Regular cardiac myocyte (primary cell): ENCODE results near the gene INHA. TPM values are rescaled to one million over a fixed set of nuclear protein-coding genes. Genes with fewer than 3 reads are reported as not detected.

Source experiments
- total RNA-seq: library from RNA; depleted of rRNA; stranded (reverse); fragments of >200 nt; gene quantifications from 2 replicates; pipeline ENCODE4 v1.2.3, GENCODE V29; 2014

INHA gene, protein sequence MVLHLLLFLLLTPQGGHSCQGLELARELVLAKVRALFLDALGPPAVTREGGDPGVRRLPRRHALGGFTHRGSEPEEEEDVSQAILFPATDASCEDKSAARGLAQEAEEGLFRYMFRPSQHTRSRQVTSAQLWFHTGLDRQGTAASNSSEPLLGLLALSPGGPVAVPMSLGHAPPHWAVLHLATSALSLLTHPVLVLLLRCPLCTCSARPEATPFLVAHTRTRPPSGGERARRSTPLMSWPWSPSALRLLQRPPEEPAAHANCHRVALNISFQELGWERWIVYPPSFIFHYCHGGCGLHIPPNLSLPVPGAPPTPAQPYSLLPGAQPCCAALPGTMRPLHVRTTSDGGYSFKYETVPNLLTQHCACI
- total RNA-seq, result 0.56 TPM in 1 of 2 replicates, not detected in the other

GRCh38 chr2:219572237-219573001, at the start of gene INHA:
Gene INHA (plus strand): TSS chr2:219572310. CDS start chr2:219572375, 65 bp downstream.

DNA sequence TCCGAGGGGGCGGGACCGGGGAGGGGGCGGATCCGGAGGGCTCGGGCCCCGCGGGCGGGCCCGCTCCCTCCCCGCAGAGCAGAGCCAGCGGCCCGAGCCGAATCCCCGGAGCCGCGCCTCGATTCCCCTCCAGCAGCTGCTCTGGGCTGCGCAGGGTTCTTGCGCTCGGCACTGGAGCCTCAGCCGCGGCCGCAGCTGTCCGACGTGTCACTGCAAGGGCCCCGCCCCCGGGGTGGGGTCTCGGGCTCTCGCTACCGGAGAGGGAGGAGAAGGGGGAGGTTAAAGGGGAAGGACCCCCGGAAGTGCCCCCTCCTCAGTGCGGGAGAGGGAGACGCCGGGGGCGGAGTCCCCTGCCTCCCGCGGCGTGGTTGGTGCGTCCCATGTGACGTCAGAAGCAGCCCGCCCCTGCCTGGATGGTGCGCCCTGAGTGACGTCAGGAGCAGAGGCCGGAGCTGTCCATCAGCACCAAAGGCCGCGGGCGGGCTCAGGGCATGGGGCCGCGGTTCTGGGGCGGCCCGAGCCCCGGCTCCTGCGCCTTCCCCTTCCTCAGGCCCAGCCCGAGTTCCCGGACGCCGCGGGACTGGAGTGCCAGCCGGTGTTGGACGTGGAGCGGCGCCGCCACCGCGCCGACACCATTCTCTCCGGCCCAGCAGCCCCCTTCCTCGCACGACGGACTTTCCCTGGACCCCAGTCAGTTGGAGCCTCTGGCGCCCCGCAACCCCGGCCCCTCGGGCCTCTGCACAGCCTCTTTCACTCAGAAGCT, 28.3 kb upstream of the INHA start, which contains the start of the genes CHPF and TMEM198:
CHPF (minus strand) TSS at position 214 of the 763 bp plus-strand sequence. CDS start 271 bp downstream, outside the sequence.
TMEM198 (plus strand) TSS at position 433 of the 763 bp plus-strand sequence. CDS start 700 bp downstream, outside the sequence.

DNA sequence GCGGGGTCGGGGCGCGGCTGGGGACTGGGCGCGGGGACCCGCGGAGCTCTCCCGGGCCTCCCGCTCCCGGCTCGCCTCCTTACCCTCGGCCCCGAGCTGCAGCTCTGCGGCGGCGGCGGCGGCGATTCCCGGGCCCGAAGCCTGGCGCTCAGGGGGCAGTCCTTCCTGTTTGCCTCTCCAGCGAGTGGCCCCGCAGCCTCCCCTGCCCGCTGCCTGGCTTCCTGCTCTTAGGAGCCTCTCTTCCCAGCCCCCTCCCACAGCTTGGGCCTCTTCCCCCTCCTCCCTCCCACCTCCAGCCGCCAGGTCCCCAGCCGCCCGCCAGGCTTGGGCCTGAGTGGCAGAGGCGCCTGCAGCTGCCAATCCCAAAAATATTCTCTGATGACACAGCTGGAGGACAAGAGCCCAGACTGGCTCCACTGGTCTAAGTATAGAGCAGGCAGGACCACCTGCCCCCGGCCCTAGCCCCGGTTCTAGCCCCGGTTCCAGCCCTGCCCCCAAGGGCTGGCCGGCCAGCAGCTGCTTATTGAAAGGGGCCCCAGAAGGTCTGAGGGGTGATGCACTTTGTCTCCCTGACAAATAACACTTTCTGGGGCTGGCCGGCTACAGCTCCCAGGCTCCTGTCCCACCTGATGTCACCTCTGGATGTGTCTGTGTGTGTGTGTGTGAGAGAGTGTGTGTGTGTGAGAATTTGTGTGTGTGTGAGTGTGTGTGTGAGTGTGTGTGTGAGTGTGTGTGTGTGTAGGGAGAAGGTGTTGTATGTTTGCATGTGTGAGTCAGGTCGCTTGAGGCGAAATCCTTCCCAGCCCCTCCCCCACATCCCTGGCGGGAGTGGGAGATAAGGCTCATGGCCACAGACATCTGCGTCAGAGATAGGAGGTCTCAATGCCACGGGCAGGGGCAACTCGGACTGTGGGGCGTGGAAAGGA, 536 bp upstream of the INHA start, which contains the start of gene OBSL1:
OBSL1 (minus strand) TSS at position 229 of the 926 bp plus-strand sequence. CDS start 307 bp downstream, outside the sequence.

GRCh38 chr2:219597552-219598307, 25.6 kb downstream of the INHA start, which contains the start of gene STK11IP:
Gene STK11IP (plus strand): TSS chr2:219597857. CDS start chr2:219598120, 263 bp downstream.

Other genes with a start within 250 kb of the INHA start
- not detected in 2 replicates for gene RESP18, start 239.6 kb upstream of the INHA start, total RNA-seq
- gene DNPEP, start 184.4 kb upstream of the INHA start, total RNA-seq, result 50.0 and 61.2 TPM in 2 replicates
- 0.77 and 1.7 TPM in 2 replicates for gene DES, start 153.9 kb upstream of the INHA start, total RNA-seq
- gene SPEG, start 137.5 kb upstream of the INHA start, total RNA-seq, result 7.9 and 13.0 TPM in 2 replicates
- 50.2 and 71.5 TPM in 2 replicates for gene GMPPA, start 73.4 kb upstream of the INHA start, total RNA-seq
- 0.85 TPM in 1 of 2 replicates, not detected in the other for gene ASIC4, start 57.8 kb upstream of the INHA start, total RNA-seq
- 101 and 192 TPM in 2 replicates for gene CHPF, start 28.5 kb upstream of the INHA start, total RNA-seq
- gene TMEM198, start 28.3 kb upstream of the INHA start, total RNA-seq, result 0.96 and 2.0 TPM in 2 replicates
- gene OBSL1, start 771 bp upstream of the INHA start, total RNA-seq, result 26.6 and 45.1 TPM in 2 replicates
- gene STK11IP, start 25.5 kb downstream of the INHA start, total RNA-seq, result 11.5 and 19.4 TPM in 2 replicates
- 0.96 and 4.2 TPM in 2 replicates for gene SLC4A3, start 55.3 kb downstream of the INHA start, total RNA-seq